GM21447 (cell line): ENCODE data around the gene DYRK2.
"Not testable (repeated sequence)": the region's sequence is repeated elsewhere in the genome, so short reads cannot be mapped to it uniquely, and the experiment has no call there.

Experiments
- ATAC-seq: cut with Tn5 transposase; IDR thresholded peaks from one replicate; pipeline ENCODE4 v1.9.1; 2021; ENCODE audit not compliant: unreplicated experiment

The DYRK2 gene

GRCh38 chr12:67669217-67669933 lies 20.8 kb downstream of the DYRK2 start:
- ATAC-seq, result no peak

- no peak for ATAC-seq
Measured at GRCh38 chr12:67669934-67670631, 21.5 kb downstream of the DYRK2 start.

DNA sequence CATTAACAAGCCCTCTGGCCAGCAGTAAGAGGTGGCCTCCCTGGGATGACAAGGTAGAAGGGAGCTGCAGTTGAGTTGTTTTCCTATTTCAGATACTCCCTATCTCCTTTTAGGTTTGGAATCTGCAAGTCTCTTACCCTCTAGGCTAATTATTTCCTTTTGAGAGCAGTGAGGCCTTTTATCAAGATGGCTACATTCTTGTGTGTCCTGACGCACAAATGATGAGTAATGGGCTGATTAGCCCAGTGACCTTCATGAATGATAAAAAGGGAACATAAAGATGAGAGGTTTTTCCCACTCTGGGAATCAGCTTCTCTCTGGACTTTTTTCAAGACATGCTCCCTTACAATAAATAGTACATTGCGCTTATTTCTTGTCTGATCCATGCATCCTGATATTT lies 22.9 kb downstream of the DYRK2 start:
- no peak for ATAC-seq

- no peak for ATAC-seq
Measured at GRCh38 chr12:67671892-67672291, 23.3 kb downstream of the DYRK2 start.

- ATAC-seq, result not testable (repeated sequence)
Measured at GRCh38 chr12:67672507-67672906, 24.0 kb downstream of the DYRK2 start.

- not testable (repeated sequence) for ATAC-seq
Measured at GRCh38 chr12:67673509-67673908, 25.0 kb downstream of the DYRK2 start.

GRCh38 chr12:67674417-67674816 lies 25.9 kb downstream of the DYRK2 start:
- ATAC-seq, result no peak

- ATAC-seq, result no peak
Measured at GRCh38 chr12:67676624-67677023, 28.1 kb downstream of the DYRK2 start.

GRCh38 chr12:67677166-67677565 lies 28.6 kb downstream of the DYRK2 start:
- ATAC-seq, result no peak

- no peak for ATAC-seq
Measured at GRCh38 chr12:67681105-67681778, 32.7 kb downstream of the DYRK2 start.

DNA sequence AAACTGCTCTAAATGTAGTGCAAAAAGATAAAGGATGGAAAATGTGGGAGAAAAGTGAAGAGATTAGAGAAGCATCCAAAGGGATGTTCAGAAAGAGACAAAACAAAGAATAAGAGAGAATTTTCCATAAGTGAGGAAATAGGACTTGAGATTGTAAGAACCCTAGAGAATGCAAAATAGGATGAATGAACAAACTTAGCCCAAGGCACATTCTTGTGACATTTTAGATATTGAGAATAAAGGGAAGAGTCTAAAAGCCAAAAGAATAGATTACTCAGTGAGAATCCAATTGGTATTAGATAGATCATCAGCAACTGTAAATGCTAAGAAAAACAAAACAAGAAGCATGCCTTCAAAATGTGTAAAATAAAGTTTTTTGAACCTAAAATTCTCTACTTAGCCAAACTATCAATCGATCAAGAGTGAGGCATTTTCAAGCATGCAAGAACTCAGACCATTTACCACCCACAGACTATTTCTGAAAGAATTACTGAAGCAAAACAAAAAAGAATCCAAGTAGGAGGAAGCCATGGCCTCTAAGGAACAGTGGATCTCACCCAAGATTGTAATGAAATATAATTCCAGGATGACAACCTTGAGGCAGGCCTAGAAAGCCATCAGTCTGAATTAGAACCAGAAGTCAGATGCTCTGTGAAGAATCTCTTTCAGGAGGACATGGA lies 33.5 kb downstream of the DYRK2 start:
- no peak for ATAC-seq

DNA sequence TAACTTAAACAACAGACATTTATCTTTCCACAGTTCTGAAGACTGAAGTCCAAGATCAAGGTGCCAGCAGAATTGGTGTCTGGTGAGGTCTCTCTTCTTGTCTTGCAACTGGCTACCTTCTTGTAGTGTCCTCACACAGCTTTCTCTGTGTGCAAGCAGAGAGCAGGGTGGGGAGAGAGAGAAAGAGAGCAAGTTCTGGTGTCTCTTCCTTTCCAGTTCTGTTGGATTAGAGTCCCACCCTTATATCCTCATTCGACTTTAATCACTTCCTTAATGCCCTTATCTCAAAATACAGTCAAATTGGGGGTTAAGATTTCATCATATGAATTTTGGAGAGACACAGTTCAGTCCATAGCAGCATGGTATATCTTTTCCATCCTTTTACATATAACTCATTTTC lies 40.8 kb downstream of the DYRK2 start:
- no peak for ATAC-seq

- no peak for ATAC-seq
Measured at GRCh38 chr12:67690656-67691055, 42.1 kb downstream of the DYRK2 start.

GRCh38 chr12:67691220-67691619 lies 42.7 kb downstream of the DYRK2 start:
- ATAC-seq, result no peak

GRCh38 chr12:67692135-67692534 lies 43.6 kb downstream of the DYRK2 start:
- no peak for ATAC-seq

DNA sequence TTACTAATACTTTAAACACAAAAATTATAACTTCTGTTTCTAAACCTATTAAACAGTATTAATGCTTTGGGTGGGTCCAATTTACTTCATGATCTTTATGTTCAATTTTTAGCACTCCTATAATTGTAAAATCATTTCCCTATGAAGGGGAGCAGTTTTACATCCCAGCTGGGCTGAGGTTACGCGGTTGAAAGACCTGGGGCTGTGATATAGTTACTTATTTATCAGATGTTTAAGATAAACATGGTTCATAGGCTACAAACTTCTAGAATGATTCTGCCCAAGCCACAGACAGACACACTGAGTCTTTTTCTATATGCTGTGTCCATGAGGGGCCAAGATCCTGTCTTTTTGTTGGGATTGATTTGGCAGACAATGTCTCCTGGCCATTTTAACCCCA lies 44.4 kb downstream of the DYRK2 start:
- ATAC-seq, result peak; percentile 63

- no peak for ATAC-seq
Measured at GRCh38 chr12:67693894-67694293, 45.3 kb downstream of the DYRK2 start.

GRCh38 chr12:67694306-67694900 lies 45.9 kb downstream of the DYRK2 start:
- no peak for ATAC-seq

GRCh38 chr12:67695974-67696373 lies 47.4 kb downstream of the DYRK2 start:
- ATAC-seq, result no peak

- no peak for ATAC-seq
Measured at GRCh38 chr12:67697443-67697842, 48.9 kb downstream of the DYRK2 start.

- no peak for ATAC-seq
Measured at GRCh38 chr12:67697967-67698366, 49.4 kb downstream of the DYRK2 start.
